GM23248 (cell line): ENCODE data around the gene CRYGC. TPM values are rescaled to one million over a fixed set of nuclear protein-coding genes. Genes with fewer than 3 reads are reported as not detected.
"Not testable (repeated sequence)": the region's sequence is repeated elsewhere in the genome, so short reads cannot be mapped to it uniquely, and the experiment has no call there.

ENCODE experiments used
- DNase-seq: peaks from one replicate; pipeline ENCODE4 v3.0.0-alpha.2; 2015
- H2AFZ ChIP-seq: fragments of 200-600 bp; sonication (generic); 2 replicates; pipeline ENCODE4 v1.6.1; 2016; ENCODE audit warnings: antibody characterized with exemption
- H3F3A ChIP-seq: fragments of 200-600 bp; sonication (generic); 2 replicates; pipeline ENCODE4 v1.6.1; 2016; ENCODE audit warnings: mild to moderate bottlenecking, antibody characterized with exemption, mixed run types; ENCODE audit not compliant: insufficient read depth
- H3K27ac ChIP-seq: fragments of 200-600 bp; sonication (generic); 2 replicates; pipeline ENCODE4 v1.5.1; 2016; ENCODE audit warnings: mild to moderate bottlenecking
- H3K27me3 ChIP-seq: fragments of 200-600 bp; sonication (generic); replicated peaks from 2 replicates; pipeline ENCODE4 v1.6.1; 2016; ENCODE audit warnings: mild to moderate bottlenecking; ENCODE audit not compliant: insufficient read depth
- H3K36me3 ChIP-seq: fragments of 200-600 bp; sonication (generic); 2 replicates; pipeline ENCODE4 v1.6.1; 2016; ENCODE audit warnings: low read depth, mild to moderate bottlenecking
- H3K4me1 ChIP-seq: fragments of 200-600 bp; sonication (generic); 2 replicates; pipeline ENCODE4 v1.6.1; 2016; ENCODE audit warnings: mild to moderate bottlenecking; ENCODE audit not compliant: insufficient read depth
- H3K4me2 ChIP-seq: fragments of 200-600 bp; sonication (generic); one replicate; pipeline ENCODE4 v1.6.1; 2016; ENCODE audit warnings: mild to moderate bottlenecking; ENCODE audit not compliant: unreplicated experiment
- H3K4me3 ChIP-seq: fragments of 200-600 bp; sonication (generic); 2 replicates; pipeline ENCODE4 v1.5.1; 2016; ENCODE audit warnings: mild to moderate bottlenecking
- H3K79me2 ChIP-seq: fragments of 200-600 bp; sonication (generic); 2 replicates; pipeline ENCODE4 v1.6.1; 2016; ENCODE audit warnings: mild to moderate bottlenecking; ENCODE audit not compliant: insufficient read depth
- H3K9ac ChIP-seq: fragments of 200-600 bp; sonication (generic); 2 replicates; pipeline ENCODE4 v1.6.1; 2016; ENCODE audit warnings: mild to moderate bottlenecking
- H3K9me2 ChIP-seq: fragments of 200-600 bp; sonication (generic); 2 replicates; pipeline ENCODE4 v1.6.1; 2016; ENCODE audit warnings: mixed run types, mild to moderate bottlenecking, moderate library complexity; ENCODE audit not compliant: insufficient read depth
- H3K9me3 ChIP-seq: fragments of 200-600 bp; sonication (generic); one replicate; pipeline ENCODE4 v1.6.1; 2017; ENCODE audit warnings: low read depth
- H4K20me1 ChIP-seq: fragments of 200-600 bp; sonication (generic); 2 replicates; pipeline ENCODE4 v1.6.0; 2016; ENCODE audit not compliant: insufficient read depth
- EZH2 ChIP-seq: fragments of 200-600 bp; sonication (generic); IDR thresholded peaks from 2 replicates; pipeline ENCODE4 v1.6.1; 2018; ENCODE audit warnings: antibody characterized with exemption, mild to moderate bottlenecking; ENCODE audit not compliant: insufficient read depth, poor library complexity, severe bottlenecking
- EZH2phosphoT487 ChIP-seq: fragments of 200-600 bp; sonication (generic); IDR thresholded peaks from 2 replicates; pipeline ENCODE4 v1.6.1; 2018; ENCODE audit warnings: antibody characterized with exemption, moderate library complexity, mild to moderate bottlenecking, low read depth; ENCODE audit not compliant: insufficient read depth
- WGBS, 2 experiments: methylation state at CpG; one replicate each; pipeline ENCODE4 v1.1.6; 2015 to 2017; ENCODE audit warnings: low lambda C conversion rate in 2 of 2, low coverage in 1 of 2; ENCODE audit errors: missing lambda C conversion rate in 2 of 2; 5-methylcytosine and 5-hydroxymethylcytosine counted together
- in situ Hi-C: fragments of 300-500 bp; cut with MboI; formaldehyde crosslinking; loops from 2 replicates; pipeline ENCODE4 v1.15.0; 2020
- polyA plus RNA-seq: library from polyadenylated mRNA; unstranded; fragments of >200 nt; fragmentation: Nextera tagmentation; extraction: Ambion mirVana; gene quantifications from 2 replicates; pipeline ENCODE4 v1.2.1, GENCODE V29; 2016
- total RNA-seq: library from RNA; depleted of rRNA; stranded (reverse); fragments of >200 nt; shearing (Covaris generic); gene quantifications from 2 replicates; pipeline ENCODE4 v1.2.3, GENCODE V29; 2014

CRYGC gene
- total and polyA plus RNA-seq, 2 experiments from 2014 or later, result not detected

DNA sequence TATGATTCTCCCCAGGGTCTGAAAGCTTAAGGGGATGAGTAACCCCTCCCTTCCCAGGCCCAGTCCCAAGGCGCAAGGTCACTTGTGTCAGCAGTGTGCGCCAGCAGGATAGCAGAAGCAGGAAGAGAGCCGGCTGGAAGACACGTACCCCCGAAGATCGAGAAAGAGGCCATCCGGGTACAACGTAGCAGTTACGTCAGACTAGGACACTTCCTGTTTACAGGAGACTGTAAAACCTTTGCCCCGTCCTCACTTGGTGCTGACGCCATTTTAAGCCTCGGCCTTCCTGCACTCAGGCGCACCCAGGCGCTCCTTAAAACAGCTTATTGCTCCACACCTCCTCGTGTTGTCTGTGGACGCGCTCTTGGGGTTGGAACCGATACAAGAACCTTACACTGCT, 9.8 kb upstream of the CRYGC start:
- no peak overlapping the region for H3K4me2 ChIP-seq
- no peaks in the 10 kb centered on the region for H3K9me3 ChIP-seq
- H3K79me2 ChIP-seq, result no peaks in the 10 kb centered on the region
- 62 to 64% methylated on average over 18 of the region's 18 CpGs for WGBS, 2 experiments
- no peaks in the 10 kb centered on the region for H4K20me1 ChIP-seq
- in situ Hi-C loops, result no loop called here
- no peak for DNase-seq
- H3K9me2 ChIP-seq, result no peaks in the 10 kb centered on the region
- no peak for TF ChIP-seq EZH2
- no peak for TF ChIP-seq EZH2phosphoT487
- H3K36me3 ChIP-seq, result no peaks in the 10 kb centered on the region
- no peaks in the 10 kb centered on the region for H3F3A ChIP-seq
- no peak overlapping the region for H3K27ac ChIP-seq
- no peaks in the 10 kb centered on the region for H3K4me1 ChIP-seq
- no peak overlapping the region for H2AFZ ChIP-seq
- H3K4me3 ChIP-seq, result no peak overlapping the region
- H3K27me3 ChIP-seq, result no peaks in the 10 kb centered on the region
- no peak overlapping the region for H3K9ac ChIP-seq

DNA sequence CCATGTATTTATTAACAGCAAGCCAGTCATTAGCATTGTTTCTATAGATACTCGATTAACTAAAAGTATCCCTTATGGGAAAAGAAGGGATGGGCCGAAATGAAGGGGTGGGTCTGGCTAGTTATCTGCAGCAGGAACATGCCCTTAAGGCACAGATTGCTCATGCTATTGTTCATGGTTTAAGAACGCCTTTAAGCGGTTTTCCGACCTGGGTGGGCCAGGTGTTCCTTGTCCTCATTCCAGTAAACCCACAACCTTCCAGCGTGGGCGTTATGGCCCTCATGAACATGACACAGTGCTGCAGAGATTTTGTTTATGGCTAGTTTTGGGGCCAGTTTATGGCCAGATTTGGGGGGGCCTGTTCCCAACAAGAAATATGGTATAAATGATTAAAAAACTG, 8.7 kb upstream of the CRYGC start:
- H3K27me3 ChIP-seq, DNase-seq, H3K79me2 ChIP-seq, H3K9me2 ChIP-seq, H3K4me3 ChIP-seq, H3F3A ChIP-seq, H3K36me3 ChIP-seq, H3K4me2 ChIP-seq, H3K27ac ChIP-seq, H3K9ac ChIP-seq, H4K20me1 ChIP-seq, H3K9me3 ChIP-seq, in situ Hi-C loops, H2AFZ ChIP-seq, H3K4me1 ChIP-seq: not testable (repeated sequence)
- 53 to 67% methylated on average over 7 of the region's 7 CpGs for WGBS, 2 experiments

- H3K9me3 ChIP-seq, result no peaks in the 10 kb centered on the region
- H3F3A ChIP-seq, result no peaks in the 10 kb centered on the region
- H3K4me3 ChIP-seq, result no peak overlapping the region
- no peaks in the 10 kb centered on the region for H3K4me1 ChIP-seq
- no peaks in the 10 kb centered on the region for H3K36me3 ChIP-seq
- DNase-seq, result peak; percentile 20
- H2AFZ ChIP-seq, result no peak overlapping the region
- H4K20me1 ChIP-seq, result no peaks in the 10 kb centered on the region
- no peaks in the 10 kb centered on the region for H3K27me3 ChIP-seq
- no peak overlapping the region for H3K4me2 ChIP-seq
- 31 to 38% methylated on average over 2 of the region's 2 CpGs for WGBS, 2 experiments
- no peaks in the 10 kb centered on the region for H3K9me2 ChIP-seq
- H3K9ac ChIP-seq, result no peak overlapping the region
- TF ChIP-seq EZH2 (no peak), EZH2phosphoT487 (no peak)
- in situ Hi-C loops, result no loop called here
- no peak overlapping the region for H3K27ac ChIP-seq
- H3K79me2 ChIP-seq, result no peaks in the 10 kb centered on the region
These were observed 7.1 kb upstream of the CRYGC start for GRCh38 chr2:208136716-208137094.

- no peak overlapping the region for H3K4me2 ChIP-seq
- no peaks in the 10 kb centered on the region for H3K9me3 ChIP-seq
- H3K4me3 ChIP-seq, result no peak overlapping the region
- no peak overlapping the region for H3K9ac ChIP-seq
- H3K9me2 ChIP-seq, result no peaks in the 10 kb centered on the region
- 55 to 56% methylated on average over 11 of the region's 11 CpGs for WGBS, 2 experiments
- TF ChIP-seq EZH2phosphoT487, result no peak
- no peak for TF ChIP-seq EZH2
- in situ Hi-C loops, result no loop called here
- no peak overlapping the region for H2AFZ ChIP-seq
- no peak overlapping the region for H3K27ac ChIP-seq
- no peak for DNase-seq
- H3K36me3 ChIP-seq, result no peaks in the 10 kb centered on the region
- H3K27me3 ChIP-seq, result no peaks in the 10 kb centered on the region
- H4K20me1 ChIP-seq, result no peaks in the 10 kb centered on the region
- H3F3A ChIP-seq, result no peaks in the 10 kb centered on the region
- no peaks in the 10 kb centered on the region for H3K4me1 ChIP-seq
- no peaks in the 10 kb centered on the region for H3K79me2 ChIP-seq
These were observed 6.4 kb upstream of the CRYGC start for GRCh38 chr2:208135794-208136715.
